CD4-positive, alpha-beta T cell treated with Interleukin-17A for 4 hours (primary cell): ENCODE data around the gene KIAA0319L.
"Not testable (repeated sequence)": the region's sequence is repeated elsewhere in the genome, so short reads cannot be mapped to it uniquely, and the experiment has no call there.

Source experiments
- DNase-seq: peaks from one replicate; pipeline ENCODE4 v3.0.0-alpha.2; 2020; ENCODE audit warnings: mixed read lengths

Gene KIAA0319L

GRCh38 chr1:35557118-35557610, at the start of gene KIAA0319L:
TSS of gene KIAA0319L (minus strand) at chr1:35557403. CDS start at chr1:35554491, 2,912 bp downstream.
- peak; percentile 81 for DNase-seq

DNA sequence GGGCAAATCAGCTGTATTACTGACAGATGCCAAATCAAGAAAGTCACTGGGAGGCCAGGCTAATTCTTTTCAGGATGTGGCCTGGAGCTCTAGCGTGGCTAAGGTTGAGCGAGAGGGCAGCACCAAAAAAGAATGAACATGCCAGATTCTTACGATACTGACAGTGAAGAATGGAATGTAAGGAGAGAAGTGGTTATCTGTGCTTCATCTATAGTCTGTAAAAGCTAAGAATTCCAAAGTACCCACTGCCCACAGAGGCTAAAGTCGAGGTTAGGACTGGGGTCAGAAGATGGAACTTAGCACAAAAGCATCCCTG, 48.6 kb upstream of the KIAA0319L start:
- no peak for DNase-seq

- no peak for DNase-seq
These were observed 48.1 kb upstream of the KIAA0319L start for GRCh38 chr1:35605071-35605866.

GRCh38 chr1:35603941-35604340, 46.7 kb upstream of the KIAA0319L start:
- no peak for DNase-seq

- DNase-seq, result no peak
These were observed 46.3 kb upstream of the KIAA0319L start for GRCh38 chr1:35603468-35603867.

- DNase-seq, result no peak
These were observed 43.4 kb upstream of the KIAA0319L start for GRCh38 chr1:35600593-35600992.

DNA sequence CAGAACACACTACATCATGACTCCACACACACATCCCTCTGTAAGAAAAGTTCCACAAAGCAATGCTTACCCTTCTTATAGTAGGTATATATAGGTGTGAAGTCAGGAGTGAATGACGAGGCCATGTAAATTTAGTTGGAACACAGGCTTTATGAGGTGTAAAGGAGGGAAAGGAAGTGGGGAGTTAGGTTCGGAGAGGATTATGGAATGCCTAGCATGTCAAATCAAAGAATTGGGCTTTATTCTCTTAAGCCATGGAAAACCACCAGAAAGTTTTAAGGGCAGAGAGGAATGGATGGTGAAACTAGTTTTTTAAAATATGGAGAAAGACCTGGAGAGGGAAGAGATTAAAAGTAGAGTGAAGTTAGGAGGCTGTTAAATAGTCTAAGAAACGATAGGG, 42.2 kb upstream of the KIAA0319L start:
- DNase-seq, result no peak

DNA sequence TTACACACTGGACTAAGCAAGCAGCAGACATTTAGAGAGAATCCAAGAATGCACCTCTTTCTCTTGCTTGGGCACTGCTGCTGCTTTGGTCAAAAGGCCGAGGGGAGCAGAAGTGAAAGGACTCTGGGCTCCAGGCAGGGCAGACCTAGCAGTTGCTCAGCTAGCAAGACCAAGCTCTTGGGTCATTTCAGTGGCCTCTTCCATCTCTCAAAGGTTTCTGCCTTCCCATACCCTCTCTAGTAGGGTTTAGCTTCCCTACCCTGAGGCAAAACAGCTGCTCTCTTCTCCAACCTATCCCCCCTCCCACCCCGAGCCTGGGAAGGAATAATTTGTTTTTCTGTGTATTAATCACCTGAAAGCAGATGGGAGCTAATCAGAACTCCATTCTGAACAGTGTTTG, 41.7 kb upstream of the KIAA0319L start:
- DNase-seq, result no peak

DNA sequence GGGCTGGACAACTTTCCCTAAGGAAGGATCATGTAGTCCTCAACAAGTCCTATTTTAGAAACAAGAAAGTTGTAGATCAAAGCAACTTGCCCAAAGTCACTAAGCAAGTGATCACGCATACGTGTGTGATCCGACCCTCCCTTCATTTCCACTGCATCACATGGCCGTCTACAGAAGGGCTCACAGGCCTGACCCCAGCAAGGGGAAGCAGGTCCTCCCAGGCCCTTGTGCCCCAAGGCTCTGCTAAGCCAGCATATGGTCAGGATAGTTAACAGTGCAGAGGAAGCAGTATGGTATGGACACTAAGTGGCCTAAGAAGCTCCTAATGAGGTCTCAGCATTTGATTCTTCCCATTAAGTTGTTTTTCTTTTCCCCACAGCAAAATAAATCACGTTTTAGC, 40.7 kb upstream of the KIAA0319L start:
- no peak for DNase-seq

DNA sequence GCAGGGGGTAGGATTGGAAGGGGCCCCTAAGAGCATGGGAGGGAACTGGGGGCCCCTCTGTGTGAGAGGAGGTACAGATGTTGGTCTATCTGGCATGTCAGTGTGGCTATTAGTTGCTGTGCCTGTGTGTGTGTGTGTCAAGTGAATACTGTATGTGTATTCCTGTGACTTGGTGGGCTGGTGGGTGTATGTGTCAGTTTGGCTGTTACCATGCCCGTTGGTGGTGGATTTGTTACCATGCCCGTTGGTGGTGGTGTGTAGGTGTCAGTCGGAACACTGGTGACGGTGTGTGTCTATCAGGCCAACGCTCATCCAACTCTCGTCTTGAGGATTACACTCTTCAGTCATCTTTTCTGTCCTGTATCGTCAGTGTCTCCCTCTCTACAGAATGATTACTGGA, 38.5 kb upstream of the KIAA0319L start:
- no peak for DNase-seq

DNA sequence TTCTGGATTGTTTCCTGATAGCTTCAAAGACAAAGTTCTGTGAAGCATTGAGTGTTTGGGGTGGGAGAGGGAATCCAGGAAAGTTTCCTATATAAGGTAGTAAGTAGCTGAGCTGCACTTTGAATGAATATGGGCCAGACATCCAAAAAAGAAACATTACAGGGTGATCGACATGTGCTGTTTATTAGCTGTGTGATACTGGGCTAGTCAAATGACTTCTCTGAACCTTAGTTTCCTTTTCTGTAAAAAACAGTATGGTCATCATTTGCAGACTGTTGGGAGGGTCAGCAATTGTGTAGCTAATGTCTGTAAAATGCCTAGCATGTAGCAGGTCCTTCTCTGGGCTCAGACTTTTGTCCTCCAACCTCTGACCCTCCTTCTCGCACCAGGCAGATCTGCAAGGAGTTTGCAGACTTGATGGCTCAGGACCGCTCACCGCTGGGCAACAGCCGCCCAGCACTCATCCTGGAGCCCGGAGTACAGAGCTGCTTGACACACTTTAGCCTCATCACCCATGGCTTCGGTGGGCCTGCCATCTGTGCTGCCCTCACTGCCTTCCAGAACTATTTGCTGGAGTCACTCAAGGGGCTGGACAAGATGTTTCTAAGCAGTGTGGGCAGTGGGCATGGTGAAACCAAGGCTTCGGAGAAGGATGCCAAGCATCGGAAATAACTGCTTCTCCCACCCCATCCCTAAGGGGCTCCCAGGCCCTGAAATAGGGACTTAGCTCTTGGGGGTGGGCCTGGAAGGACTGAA, 37.0 kb upstream of the KIAA0319L start:
- no peak for DNase-seq

DNA sequence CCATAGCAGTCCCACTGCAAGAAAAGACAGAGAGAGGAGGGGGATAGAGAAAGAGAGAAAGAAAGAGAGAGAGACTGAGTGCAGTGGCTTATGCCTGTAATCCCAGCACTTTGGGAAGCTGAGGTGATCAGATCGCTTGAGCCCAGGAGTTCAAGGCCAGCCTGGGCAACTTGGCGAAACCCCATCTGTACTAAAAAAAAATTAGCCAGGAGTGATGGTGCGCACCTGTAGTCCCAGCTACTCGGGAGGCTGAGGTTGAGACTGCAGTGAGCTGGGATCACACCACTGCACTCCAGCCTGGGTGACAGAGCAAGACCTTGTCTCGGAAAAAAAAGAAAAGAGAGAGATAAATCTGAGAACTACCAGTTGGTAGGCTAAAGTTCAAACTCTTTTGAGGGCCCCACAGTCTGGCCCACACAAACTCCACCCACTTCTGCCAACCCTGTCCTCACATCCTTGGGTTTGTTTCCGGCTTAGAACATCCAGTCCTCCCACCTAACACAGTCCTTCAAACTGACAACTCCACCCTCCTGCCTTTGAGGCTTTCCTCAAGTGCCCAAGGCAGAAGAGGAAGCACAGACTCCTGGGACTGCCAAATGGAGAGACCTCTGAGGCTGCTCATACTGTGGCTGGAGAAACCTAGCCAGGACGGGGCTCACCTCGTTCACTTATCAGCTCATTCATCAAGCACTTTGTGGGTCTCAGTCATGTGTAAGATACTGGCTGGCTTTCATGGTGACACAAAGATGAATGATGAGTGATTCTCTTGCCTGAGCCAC, 36.0 kb upstream of the KIAA0319L start:
- no peak for DNase-seq

- no peak for DNase-seq
These were observed 34.0 kb upstream of the KIAA0319L start for GRCh38 chr1:35591211-35591610.

DNA sequence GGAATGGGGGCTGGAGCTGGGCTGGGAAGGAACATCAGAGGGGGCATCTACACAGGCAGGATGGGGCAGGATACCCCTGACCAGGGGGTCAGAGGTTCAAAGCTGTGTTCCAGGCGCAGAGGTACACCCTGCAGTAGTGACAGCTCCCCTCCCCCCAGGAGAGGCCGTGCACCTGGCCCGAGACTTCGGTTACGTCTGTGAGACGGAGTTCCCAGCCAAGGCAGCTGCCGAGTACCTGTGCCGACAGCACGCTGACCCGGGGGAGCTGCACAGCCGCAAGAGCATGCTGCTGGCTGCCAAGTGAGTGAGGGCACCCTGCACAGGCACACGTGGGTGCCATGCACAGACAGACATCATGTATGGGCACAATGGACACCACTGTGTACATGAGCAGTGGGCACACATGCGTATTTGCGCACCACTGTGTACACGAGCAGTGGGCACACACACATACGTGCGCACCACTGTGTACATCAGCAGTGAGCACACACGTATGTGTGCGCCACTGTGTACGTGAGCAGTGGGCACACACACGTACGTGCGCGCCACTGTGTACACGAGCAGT, 33.4 kb upstream of the KIAA0319L start:
- DNase-seq, result no peak

- no peak for DNase-seq
These were observed 32.6 kb upstream of the KIAA0319L start for GRCh38 chr1:35589516-35590427.

- no peak for DNase-seq
These were observed 31.2 kb upstream of the KIAA0319L start for GRCh38 chr1:35588197-35588910.

GRCh38 chr1:35587736-35588135, 30.5 kb upstream of the KIAA0319L start:
- DNase-seq, result no peak

DNA sequence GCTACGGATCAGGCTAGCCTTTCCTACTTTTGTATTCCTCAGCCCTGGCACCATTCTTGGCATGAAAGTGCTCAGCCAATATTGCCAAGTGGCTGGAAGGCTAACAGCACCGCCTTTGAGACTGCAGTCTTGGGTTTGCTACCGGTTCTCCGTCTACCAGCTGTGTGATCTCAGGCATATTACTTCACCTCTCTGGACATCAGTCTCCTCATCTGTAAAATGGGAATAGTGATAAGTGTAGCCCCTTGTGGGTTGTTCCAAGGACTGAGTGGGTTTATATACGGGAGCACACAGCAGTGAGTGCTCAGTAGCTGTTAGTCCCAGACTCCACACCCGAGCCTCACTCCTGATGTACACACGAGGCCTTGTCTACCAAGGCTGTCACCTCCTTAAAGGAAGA, 29.6 kb upstream of the KIAA0319L start:
- no peak for DNase-seq

- not testable (repeated sequence) for DNase-seq
These were observed 28.6 kb upstream of the KIAA0319L start for GRCh38 chr1:35585805-35586204.

DNA sequence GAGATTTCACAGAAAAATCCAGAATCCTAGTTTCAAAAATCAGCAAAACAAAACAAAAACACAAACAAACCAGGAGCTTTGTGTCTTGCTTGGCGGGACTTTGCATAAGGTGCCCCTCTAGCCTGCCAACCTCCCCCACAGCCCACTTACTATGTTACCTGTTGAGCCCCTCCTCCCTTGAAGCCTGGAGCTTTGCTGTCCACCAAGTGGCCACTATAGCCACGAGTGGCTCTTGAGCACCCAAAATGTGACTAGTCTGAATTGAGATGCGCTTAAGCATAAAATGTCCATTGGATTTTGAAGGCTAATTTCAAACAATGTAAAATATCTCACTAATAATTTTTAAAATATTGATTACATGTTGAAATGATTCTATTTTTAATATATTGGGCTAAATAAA, 28.1 kb upstream of the KIAA0319L start:
- DNase-seq, result no peak

GRCh38 chr1:35581621-35582020, 24.4 kb upstream of the KIAA0319L start:
- DNase-seq, result not testable (repeated sequence)
